Keratinocyte (primary cell): ENCODE measurements around the gene CSMD2. TPM values are rescaled to one million over a fixed set of nuclear protein-coding genes. Genes with fewer than 3 reads are reported as not detected.

Experiments used
- DNase-seq: peaks from one replicate; pipeline ENCODE4 v3.0.0-alpha.2; 2011; ENCODE audit warnings: low read depth, missing footprints, low spot score
- FAIRE-seq: peaks from 2 replicates; lab custom pipeline; 2011; peaks lifted over from hg19 to GRCh38; lab: Jason Lieb, UNC
- H2AFZ ChIP-seq: 2 replicates; pipeline ENCODE4 v1.6.0; 2012; ENCODE audit warnings: low read length, control low read depth, inconsistent platforms; ENCODE audit not compliant: control insufficient read depth
- H3K27ac ChIP-seq: 2 replicates; pipeline ENCODE4 v1.5.1; 2011; ENCODE audit warnings: low read length; ENCODE audit not compliant: control insufficient read depth, insufficient read depth
- H3K27me3 ChIP-seq: 3 replicates; pipeline ENCODE4 v1.6.0; 2011; ENCODE audit warnings: low read length; ENCODE audit not compliant: control insufficient read depth, insufficient read depth; ENCODE audit errors: extremely low read depth
- H3K36me3 ChIP-seq, 2 experiments: 2 replicates in 1 of 2; 3 replicates in 1 of 2; pipeline ENCODE4 v1.5.1; 2011; ENCODE audit warnings: low read length in 2 of 2, mild to moderate bottlenecking in 1 of 2; ENCODE audit not compliant: control insufficient read depth in 2 of 2, insufficient read depth in 2 of 2; ENCODE audit errors: extremely low read depth in 1 of 2
- H3K4me1 ChIP-seq: 3 replicates; pipeline ENCODE4 v1.5.1; 2011; ENCODE audit warnings: low read length; ENCODE audit not compliant: control insufficient read depth, insufficient read depth; ENCODE audit errors: extremely low read depth
- H3K4me2 ChIP-seq: 3 replicates; pipeline ENCODE4 v1.6.0; 2011; ENCODE audit warnings: low read depth, low read length; ENCODE audit not compliant: control insufficient read depth, insufficient read depth; ENCODE audit errors: extremely low read depth
- H3K4me3 ChIP-seq, 3 experiments: fragments of 200-600 bp in 1 of 3; sonication (generic) in 1 of 3; 2 replicates in 2 of 3; 3 replicates in 1 of 3; pipeline ENCODE4 v1.5.1; 2011 to 2016; ENCODE audit warnings: low read length in 3 of 3, mild to moderate bottlenecking in 3 of 3, control low read depth in 2 of 3, inconsistent platforms in 1 of 3, low read depth in 1 of 3, mixed read lengths in 1 of 3, mixed run types in 1 of 3, moderate library complexity in 1 of 3; ENCODE audit not compliant: control insufficient read depth in 2 of 3, insufficient read depth in 2 of 3; ENCODE audit errors: extremely low read depth in 1 of 3
- H3K79me2 ChIP-seq: 2 replicates; pipeline ENCODE4 v1.6.0; 2012; ENCODE audit warnings: low read length; ENCODE audit not compliant: control insufficient read depth, insufficient read depth
- H3K9ac ChIP-seq: 3 replicates; pipeline ENCODE4 v1.6.0; 2011; ENCODE audit warnings: low read length; ENCODE audit not compliant: control insufficient read depth, insufficient read depth; ENCODE audit errors: extremely low read depth
- H3K9me1 ChIP-seq: 3 replicates; pipeline ENCODE4 v1.6.0; 2011; ENCODE audit warnings: low read length; ENCODE audit not compliant: control insufficient read depth, insufficient read depth; ENCODE audit errors: extremely low read depth
- H3K9me3 ChIP-seq: 2 replicates; pipeline ENCODE4 v1.5.1; 2012; ENCODE audit warnings: low read depth, low read length; ENCODE audit not compliant: control insufficient read depth
- H4K20me1 ChIP-seq: 3 replicates; pipeline ENCODE4 v1.6.0; 2011; ENCODE audit warnings: low read length; ENCODE audit not compliant: control insufficient read depth, insufficient read depth; ENCODE audit errors: extremely low read depth
- CTCF ChIP-seq, 3 experiments: IDR thresholded peaks in 1 of 3; conservative IDR thresholded peaks in 1 of 3; optimal IDR thresholded peaks in 1 of 3; 2 replicates in 2 of 3; 3 replicates in 1 of 3; pipeline versions ENCODE3 to v1.5.1; 2011; ENCODE audit warnings: low read length in 3 of 3, mild to moderate bottlenecking in 3 of 3, moderate library complexity in 2 of 3, control low read depth in 1 of 3, inconsistent platforms in 1 of 3; ENCODE audit not compliant: insufficient read depth in 2 of 3; ENCODE audit errors: extremely low read depth in 1 of 3
- EZH2 ChIP-seq: IDR thresholded peaks from one replicate; pipeline ENCODE4 v1.6.1; 2012; ENCODE audit warnings: inconsistent platforms, mild to moderate bottlenecking, low read length, moderate library complexity
- dilution Hi-C: fragments of 300-500 bp; cut with MboI; formaldehyde crosslinking; loops from one replicate; pipeline ENCODE4 v1.7.0; 2020; ENCODE audit warnings: low sequenced_read_pairs; ENCODE audit not compliant: extremely low pct_ligation_motif_present
- polyA plus RNA-seq, 5 experiments: library from polyadenylated mRNA; depleted of rRNA in 3 of 5; stranded (reverse) in 3 of 5; stranded (forward) in 1 of 5; unstranded in 1 of 5; fragments of >200 nt; gene quantifications; 1 replicate in 1 of 5; 2 replicates in 3 of 5; 3 replicates in 1 of 5; pipeline versions ENCODE4 v1.2.1 to v1.2.3, GENCODE V29; 2011 to 2012; ENCODE audit warnings: missing spikeins in 2 of 5, low read depth in 1 of 5, low replicate concordance in 1 of 5

Gene CSMD2
- polyA plus RNA-seq, 1 donor (not counting 4 experiments of a cell fraction or from before 2014, with no cell fraction given), result 2.0 TPM

DNA sequence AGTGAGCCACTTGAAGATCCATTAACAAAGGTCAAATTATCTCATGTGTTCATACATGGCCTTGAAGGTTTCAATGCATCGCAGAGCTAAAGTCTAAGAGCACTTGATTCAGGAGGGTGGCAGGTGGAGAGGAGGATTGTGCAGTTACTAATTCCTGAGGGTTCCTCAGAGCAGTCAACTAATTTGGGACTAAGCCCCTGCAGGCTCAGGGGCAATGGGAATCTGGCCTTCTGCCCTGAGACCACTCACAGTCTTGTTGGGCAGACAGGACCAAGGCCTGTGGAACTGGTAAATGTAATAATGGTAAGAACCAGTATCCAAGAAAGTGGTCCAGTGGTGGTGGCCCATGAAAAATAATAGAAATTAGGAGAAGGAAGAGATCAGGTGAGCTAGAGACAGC, 428.5 kb downstream of the CSMD2 start:
- TF ChIP-seq EZH2, result no peak
- no peak for TF ChIP-seq CTCF (optimal IDR thresholded peaks at IDR 0.05 in 1 of 3, IDR thresholded peaks at IDR 0.05 in 1 of 3, conservative IDR thresholded peaks at IDR 0.05 in 1 of 3; ENCODE audit: extremely low read depth in 1 of 3, insufficient read depth in 2 of 3, low read length in 3 of 3)
- no peaks in the 10 kb centered on the region for H3K79me2 ChIP-seq
- H3K27ac ChIP-seq, result no peak overlapping the region
- no peak for DNase-seq
- H4K20me1 ChIP-seq, result no peaks in the 10 kb centered on the region
- H3K4me3 ChIP-seq, result no peak overlapping the region
- no peak overlapping the region for H3K4me2 ChIP-seq
- no peaks in the 10 kb centered on the region for H3K27me3 ChIP-seq
- H3K36me3 ChIP-seq, result no peaks in the 10 kb centered on the region
- H3K9me1 ChIP-seq, result no peaks in the 10 kb centered on the region
- no peak for FAIRE-seq
- H3K9ac ChIP-seq, result no peak overlapping the region
- H3K9me3 ChIP-seq, result no peaks in the 10 kb centered on the region
- dilution Hi-C loops, result no loop called here
- H3K4me1 ChIP-seq, result no peaks in the 10 kb centered on the region
- no peak overlapping the region for H2AFZ ChIP-seq

DNA sequence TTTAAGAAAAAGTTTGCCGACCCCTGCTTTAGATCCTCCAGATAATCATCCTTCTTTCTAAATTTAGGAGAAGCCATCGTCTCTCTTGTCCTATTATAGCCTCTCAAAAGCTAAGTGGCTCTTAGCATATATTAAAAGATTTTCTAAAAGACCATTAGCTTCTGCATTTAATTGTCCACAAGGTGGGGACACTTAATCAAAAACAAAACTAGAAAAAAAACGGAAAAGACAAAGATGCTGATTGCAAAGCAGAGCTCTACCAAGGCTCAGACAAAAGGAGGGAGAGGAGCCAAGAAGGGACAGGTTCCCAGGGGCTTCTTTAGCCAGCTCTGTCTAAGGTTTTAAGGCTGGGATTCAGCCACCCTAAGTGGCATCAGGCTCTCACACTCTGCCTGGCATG, 429.4 kb downstream of the CSMD2 start:
- Histone ChIP-seq H2AFZ (no peak overlapping the region), H3K36me3 (no peaks in the 10 kb centered on the region)
- TF ChIP-seq CTCF (optimal IDR thresholded peaks at IDR 0.05 in 1 of 3, IDR thresholded peaks at IDR 0.05 in 1 of 3, conservative IDR thresholded peaks at IDR 0.05 in 1 of 3; ENCODE audit: extremely low read depth in 1 of 3, insufficient read depth in 2 of 3, low read length in 3 of 3), result peak in 2 of 3 experiments; percentile 12 to 22
- TF ChIP-seq EZH2, result no peak

More for the DNA sequence above, 429.4 kb downstream of the CSMD2 start:
- Histone ChIP-seq H3K4me3 (no peak overlapping the region), H3K9me1 (no peaks in the 10 kb centered on the region), H3K9ac (no peak overlapping the region), H3K9me3 (no peaks in the 10 kb centered on the region), H3K4me2 (no peak overlapping the region), H3K27ac (no peak overlapping the region), H3K4me1 (no peaks in the 10 kb centered on the region), H3K79me2 (no peaks in the 10 kb centered on the region), H3K27me3 (no peaks in the 10 kb centered on the region), H4K20me1 (no peaks in the 10 kb centered on the region)
- DNase-seq (no peak), FAIRE-seq (no peak)
- dilution Hi-C loops, result no loop called here
